Activated T-helper 2 cell treated with anti-CD3 and anti-CD28 coated beads, Interferon-gamma antibody, Interleukin-2, Interleukin-4, amounts not matched to agents 10 μg/mL and 5 μg/mL and 100 μg/mL, durations not matched to agents 14 hours and 24 hours and 36 hours (primary cell): ENCODE data around the gene PLEKHM3. TPM values are rescaled to one million over a fixed set of nuclear protein-coding genes. Genes with fewer than 3 reads are reported as not detected.

ENCODE experiments used
- DNase-seq: peaks from one replicate; pipeline ENCODE4 v3.0.0; 2021; ENCODE audit warnings: low spot score
- H3K27ac Mint-ChIP-seq: one replicate; pipeline ENCODE4 v1.8.0; 2021; ENCODE audit warnings: mixed read lengths
- H3K27me3 Mint-ChIP-seq: one replicate; pipeline ENCODE4 v1.8.0; 2021; ENCODE audit warnings: low read depth, mixed read lengths
- H3K36me3 Mint-ChIP-seq: one replicate; pipeline ENCODE4 v1.8.0; 2021; ENCODE audit warnings: low read depth, mixed read lengths
- H3K4me1 Mint-ChIP-seq: one replicate; pipeline ENCODE4 v1.8.0; 2021; ENCODE audit warnings: low read depth, mixed read lengths
- H3K4me3 Mint-ChIP-seq: one replicate; pipeline ENCODE4 v1.8.0; 2021; ENCODE audit warnings: low read depth, mild to moderate bottlenecking, moderate library complexity, mixed read lengths
- H3K9me3 Mint-ChIP-seq: one replicate; pipeline ENCODE4 v1.8.0; 2021; ENCODE audit warnings: mixed read lengths
- intact Hi-C: fragments of 100-400 bp; cut with micrococcal nuclease; formaldehyde crosslinking; loops from one replicate; pipeline ENCODE4 v1.15.1; 2023
- total RNA-seq: library from RNA; stranded (reverse); gene quantifications from 2 replicates; pipeline ENCODE4 v1.2.3, GENCODE V29; 2022

Gene PLEKHM3
- total RNA-seq, 1 donor from 2014 or later, result 7.1 TPM

- H3K9me3 Mint-ChIP-seq, result no peaks in the 10 kb centered on the region
- H3K36me3 Mint-ChIP-seq, result no peaks in the 10 kb centered on the region
- no peak for DNase-seq
- no peak overlapping the region for H3K4me3 Mint-ChIP-seq
- H3K27me3 Mint-ChIP-seq, result peaks cover 19% of the 10 kb centered on the region
- H3K27ac Mint-ChIP-seq, result no peak overlapping the region
- no peaks in the 10 kb centered on the region for H3K4me1 Mint-ChIP-seq
- intact Hi-C loops, result no loop called here
Observed at GRCh38 chr2:208049006-208049405, 23.7 kb upstream of the PLEKHM3 start.

- intact Hi-C loops, result no loop called here
- Mint-ChIP-seq H3K4me3 (no peak overlapping the region), H3K27ac (no peak overlapping the region), H3K27me3 (peaks cover 22% of the 10 kb centered on the region), H3K4me1 (no peaks in the 10 kb centered on the region), H3K9me3 (no peaks in the 10 kb centered on the region), H3K36me3 (no peaks in the 10 kb centered on the region)
- DNase-seq, result no peak
Observed at GRCh38 chr2:208047840-208048239, 22.5 kb upstream of the PLEKHM3 start.

GRCh38 chr2:208046686-208047085 is 21.4 kb upstream of the PLEKHM3 start:
- Mint-ChIP-seq H3K27me3 (peaks cover 21% of the 10 kb centered on the region), H3K4me1 (no peaks in the 10 kb centered on the region), H3K4me3 (no peak overlapping the region), H3K36me3 (no peaks in the 10 kb centered on the region), H3K9me3 (no peaks in the 10 kb centered on the region), H3K27ac (no peak overlapping the region)
- intact Hi-C loops, result no loop called here
- DNase-seq, result no peak

GRCh38 chr2:208042450-208042849 is 17.1 kb upstream of the PLEKHM3 start:
- no peak for DNase-seq
- no peaks in the 10 kb centered on the region for H3K9me3 Mint-ChIP-seq
- no peak overlapping the region for H3K27ac Mint-ChIP-seq
- H3K36me3 Mint-ChIP-seq, result no peaks in the 10 kb centered on the region
- H3K4me1 Mint-ChIP-seq, result peaks cover 3% of the 10 kb centered on the region
- H3K4me3 Mint-ChIP-seq, result no peak overlapping the region
- intact Hi-C loops, result loop anchor here (5.0 kb wide), 1 partner anchor 415 kb away; the partner anchor contains the start of gene METTL21A
- H3K27me3 Mint-ChIP-seq, result peaks cover 24% of the 10 kb centered on the region

GRCh38 chr2:208042041-208042440 is 16.7 kb upstream of the PLEKHM3 start:
- H3K27me3 Mint-ChIP-seq, result peaks cover 24% of the 10 kb centered on the region
- no peak overlapping the region for H3K4me3 Mint-ChIP-seq
- H3K27ac Mint-ChIP-seq, result no peak overlapping the region
- no peaks in the 10 kb centered on the region for H3K9me3 Mint-ChIP-seq
- peaks cover 3% of the 10 kb centered on the region for H3K4me1 Mint-ChIP-seq
- no peak for DNase-seq
- H3K36me3 Mint-ChIP-seq, result no peaks in the 10 kb centered on the region
- intact Hi-C loops, result loop anchor here (5.0 kb wide), 1 partner anchor 415 kb away; the partner anchor contains the start of gene METTL21A

GRCh38 chr2:208040199-208041171 is 15.2 kb upstream of the PLEKHM3 start:
- H3K27me3 Mint-ChIP-seq, result peaks cover 21% of the 10 kb centered on the region
- H3K9me3 Mint-ChIP-seq, result no peaks in the 10 kb centered on the region
- H3K4me3 Mint-ChIP-seq, result no peak overlapping the region
- DNase-seq, result peak; percentile 51
- H3K36me3 Mint-ChIP-seq, result no peaks in the 10 kb centered on the region
- intact Hi-C loops, result loop anchor here (1.0 to 5.0 kb wide), 3 partner anchors 272 to 413 kb away; partner anchors contain the start of genes FZD5 and METTL21A
- peaks cover 3% of the 10 kb centered on the region for H3K4me1 Mint-ChIP-seq
- no peak overlapping the region for H3K27ac Mint-ChIP-seq

DNA sequence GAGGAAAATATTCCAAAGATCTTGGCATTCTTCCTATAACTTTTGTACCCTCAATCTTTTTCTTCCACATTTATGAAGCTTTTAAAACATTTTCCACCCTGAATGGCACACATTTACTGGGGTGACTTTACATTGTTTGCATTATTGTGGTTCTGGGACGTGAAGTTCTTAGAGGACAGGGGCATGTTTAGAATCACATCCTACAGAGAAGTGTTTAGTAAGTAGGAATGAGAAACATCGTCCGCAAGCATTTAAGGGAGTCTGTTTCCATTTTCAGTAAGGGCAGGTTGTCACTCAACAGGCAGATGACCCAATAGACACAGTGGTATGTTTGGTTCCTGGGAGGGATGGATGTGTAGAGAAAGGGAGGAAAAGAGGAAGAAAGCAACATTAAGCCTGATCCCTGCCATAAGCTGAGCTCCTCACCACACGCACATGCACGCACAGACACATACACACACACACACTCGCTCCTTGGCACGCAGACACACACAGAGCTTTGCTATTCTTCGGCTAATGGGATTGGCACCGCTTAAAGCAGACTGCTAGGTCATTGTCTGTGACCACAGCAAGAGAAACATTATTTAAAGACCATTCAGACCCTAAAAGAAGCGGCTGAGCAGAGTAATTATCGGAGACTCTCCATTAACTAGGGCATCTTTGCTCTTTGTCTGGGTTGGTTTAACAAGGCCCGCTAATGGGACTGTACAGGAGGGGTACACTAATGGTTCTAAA is 14.2 kb upstream of the PLEKHM3 start:
- Mint-ChIP-seq H3K27me3 (peaks cover 19% of the 10 kb centered on the region), H3K4me1 (peaks cover 3% of the 10 kb centered on the region), H3K36me3 (no peaks in the 10 kb centered on the region), H3K4me3 (no peak overlapping the region), H3K27ac (no peak overlapping the region), H3K9me3 (no peaks in the 10 kb centered on the region)
- intact Hi-C loops, result loop anchor here (1.0 to 5.0 kb wide), 3 partner anchors 271 to 412 kb away; partner anchors contain the start of genes FZD5 and METTL21A
- no peak for DNase-seq

DNA sequence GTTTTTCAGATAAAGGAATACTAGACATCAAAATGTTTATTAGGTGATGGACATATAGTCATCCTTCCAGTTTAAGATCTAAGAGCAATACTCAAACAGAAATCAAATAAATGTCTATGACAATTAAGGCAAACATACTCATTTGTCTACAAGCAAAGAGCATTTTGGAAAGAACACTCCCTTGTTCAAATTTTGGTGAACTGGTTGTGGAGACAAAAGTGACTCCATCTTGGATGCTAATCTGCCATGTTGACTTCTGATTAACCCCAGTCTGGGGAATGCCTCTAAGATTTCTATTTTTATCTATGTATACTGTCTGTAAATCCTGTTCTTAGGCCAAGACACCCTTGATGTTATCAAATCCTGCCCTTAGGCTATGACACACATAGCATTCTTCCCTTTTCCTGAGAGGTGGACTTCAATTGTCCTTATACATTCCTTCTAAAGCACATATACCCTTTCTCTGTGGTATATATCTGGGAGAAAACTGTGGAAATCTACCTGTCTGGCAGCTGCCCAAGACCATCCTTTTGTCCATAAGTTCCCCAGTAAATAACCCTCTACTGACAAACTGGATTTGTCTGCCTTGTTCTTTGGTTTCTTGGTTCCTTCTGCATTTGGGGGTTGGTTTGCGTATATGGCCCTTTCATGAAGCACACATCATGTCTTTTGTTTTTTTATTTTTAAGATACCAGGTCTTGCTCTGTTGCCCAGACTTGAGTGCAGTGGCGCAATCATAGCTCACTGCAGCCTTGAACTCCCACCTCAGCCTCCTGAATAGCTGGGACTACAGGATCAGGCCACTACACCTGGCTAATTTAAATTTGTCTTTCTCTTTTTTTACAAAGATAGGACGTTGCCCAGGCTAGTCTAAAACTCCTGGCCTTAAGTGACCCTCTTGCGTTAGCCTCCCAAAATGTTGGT is 12.5 kb upstream of the PLEKHM3 start:
- Mint-ChIP-seq H3K27me3 (peaks cover 16% of the 10 kb centered on the region), H3K27ac (no peak overlapping the region), H3K4me3 (no peak overlapping the region), H3K4me1 (peaks cover 9% of the 10 kb centered on the region), H3K9me3 (no peaks in the 10 kb centered on the region), H3K36me3 (no peaks in the 10 kb centered on the region)
- DNase-seq, result no peak
- intact Hi-C loops, result no loop called here

- intact Hi-C loops, result no loop called here
Observed at GRCh38 chr2:208036357-208036756, 11.0 kb upstream of the PLEKHM3 start.

DNA sequence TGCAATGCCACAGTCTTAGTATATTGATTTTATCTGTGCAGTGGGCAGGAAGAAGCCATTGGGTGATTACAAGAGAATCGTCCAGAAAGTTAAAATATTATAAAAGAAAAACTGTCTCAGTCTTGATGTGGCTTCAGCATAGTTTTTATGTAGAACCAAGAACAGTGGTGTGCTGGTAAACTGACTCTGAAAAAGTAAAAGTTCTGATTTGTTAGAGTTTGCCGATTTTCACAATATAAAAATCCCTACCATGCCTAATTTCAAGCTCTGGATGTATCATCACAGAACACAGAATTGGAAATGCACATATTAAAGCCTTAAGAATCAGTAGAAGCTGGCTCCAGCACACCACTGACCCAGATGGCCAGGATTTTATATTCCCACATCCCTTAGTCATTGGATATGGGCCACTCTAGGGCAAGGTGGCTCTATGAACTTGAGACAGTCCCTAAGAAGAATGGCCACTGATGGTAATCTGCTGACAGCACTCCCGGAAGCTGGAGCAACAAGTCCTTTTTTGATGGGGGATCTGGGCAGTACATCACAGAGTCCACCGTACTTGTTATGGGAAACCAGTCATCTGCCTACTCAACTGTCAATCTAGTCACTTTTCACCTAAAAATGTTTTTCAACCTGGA is 9.3 kb upstream of the PLEKHM3 start:
- no peaks in the 10 kb centered on the region for H3K36me3 Mint-ChIP-seq
- intact Hi-C loops, result loop anchor here (2.0 kb wide), 1 partner anchor 20 kb away; no protein-coding TSS in a partner anchor
- DNase-seq, result no peak
- no peak overlapping the region for H3K27ac Mint-ChIP-seq
- H3K9me3 Mint-ChIP-seq, result no peaks in the 10 kb centered on the region
- no peak overlapping the region for H3K4me3 Mint-ChIP-seq
- peaks cover 6% of the 10 kb centered on the region for H3K4me1 Mint-ChIP-seq
- peaks cover 20% of the 10 kb centered on the region for H3K27me3 Mint-ChIP-seq

More at GRCh38 chr2:208036357-208036756, 11.0 kb upstream of the PLEKHM3 start:
- Mint-ChIP-seq H3K4me1 (peaks cover 9% of the 10 kb centered on the region), H3K27ac (no peak overlapping the region), H3K4me3 (no peak overlapping the region), H3K9me3 (no peaks in the 10 kb centered on the region), H3K36me3 (no peaks in the 10 kb centered on the region), H3K27me3 (peaks cover 20% of the 10 kb centered on the region)
- no peak for DNase-seq

DNA sequence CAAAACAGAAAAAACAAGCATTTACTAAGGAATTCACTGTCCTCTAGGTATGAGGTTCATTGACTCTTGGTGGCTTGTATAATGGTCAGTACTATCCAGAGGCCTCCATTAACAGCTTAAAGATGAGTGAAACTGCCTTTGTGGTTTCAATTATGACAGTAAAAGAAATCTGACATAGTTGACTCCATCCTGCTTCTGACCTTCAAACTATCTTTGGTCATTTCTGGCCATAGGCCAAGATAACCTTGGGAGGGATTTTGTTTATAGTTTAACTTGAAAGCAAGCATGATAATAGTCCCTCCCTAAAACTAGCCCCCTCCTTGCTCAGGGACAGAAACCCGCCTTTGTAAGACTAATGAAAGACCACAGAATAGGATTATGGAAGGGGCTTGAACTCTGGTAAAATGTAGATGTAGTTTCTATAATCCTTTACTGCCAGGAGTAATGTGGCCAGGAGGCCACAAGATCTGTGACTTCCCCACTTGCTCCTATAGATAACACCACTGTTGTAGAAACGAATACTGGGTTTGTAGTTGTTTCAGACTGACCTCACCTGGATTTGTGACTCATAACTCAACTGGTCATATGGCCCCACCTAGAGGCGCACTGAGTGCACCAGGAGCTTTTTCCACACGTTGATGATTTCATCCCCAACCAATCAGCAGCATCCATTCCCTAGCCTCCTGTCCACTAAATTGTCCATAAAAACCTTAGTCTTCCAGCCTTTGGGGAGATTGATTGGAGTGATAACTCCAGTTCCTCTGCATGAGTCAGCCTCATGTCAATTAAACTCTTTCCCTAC is 8.6 kb upstream of the PLEKHM3 start:
- Mint-ChIP-seq H3K4me3 (no peak overlapping the region), H3K4me1 (peaks cover 6% of the 10 kb centered on the region), H3K9me3 (no peaks in the 10 kb centered on the region), H3K27ac (no peak overlapping the region), H3K27me3 (peaks cover 16% of the 10 kb centered on the region), H3K36me3 (no peaks in the 10 kb centered on the region)
- DNase-seq, result no peak
- intact Hi-C loops, result loop anchor here (2.0 kb wide), 1 partner anchor 19 kb away; no protein-coding TSS in a partner anchor
